ENCODE data around the gene PPHLN1. TPM values are rescaled to one million over a fixed set of nuclear protein-coding genes. Genes with fewer than 3 reads are reported as not detected.
A peak's percentile ranks its signal among the peaks of the same experiment; 100 is the strongest.

Gene PPHLN1
- total RNA-seq, 4 donors from 2014 or later: 42.7 to 57.1 (median 53.2) TPM

DNA sequence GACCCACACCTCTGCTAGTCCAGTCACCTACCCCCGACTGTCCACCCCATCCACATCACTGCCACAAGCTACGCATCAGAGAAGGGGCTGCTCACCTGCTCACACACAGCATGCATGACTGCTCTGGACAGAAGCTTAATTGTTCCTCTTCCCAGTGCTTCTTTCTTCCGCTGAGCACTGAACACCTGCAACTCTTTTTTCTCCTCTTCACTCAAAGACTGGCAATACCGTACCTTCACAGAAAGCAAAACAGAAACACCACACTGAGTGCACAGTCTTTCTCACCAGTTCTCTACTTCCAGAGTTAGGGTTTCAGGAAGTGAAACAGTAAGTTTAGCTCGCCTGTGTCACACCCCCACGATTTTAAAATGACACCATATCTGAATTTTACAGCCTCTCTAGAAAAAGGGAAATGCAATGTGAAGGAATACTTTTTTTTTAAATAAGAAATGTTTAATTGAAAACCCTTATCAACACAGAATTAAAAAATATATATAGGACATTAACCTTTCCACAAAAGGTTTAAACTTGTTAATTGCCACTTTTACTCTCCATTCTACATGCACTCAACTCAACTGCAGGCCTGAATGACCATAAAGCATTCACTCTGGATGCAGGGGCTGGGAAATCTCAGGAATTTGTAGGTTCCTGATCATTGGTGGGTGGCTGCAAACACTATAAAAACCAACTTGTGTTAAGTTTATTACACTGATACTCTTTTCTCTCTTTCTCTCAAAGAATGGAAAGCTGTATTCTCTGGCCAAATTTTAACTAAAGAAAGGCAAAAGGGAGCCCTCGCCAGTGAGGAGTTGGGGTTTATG, 143.6 kb downstream of the PPHLN1 start:
- TF ChIP-seq, protein P1, sequence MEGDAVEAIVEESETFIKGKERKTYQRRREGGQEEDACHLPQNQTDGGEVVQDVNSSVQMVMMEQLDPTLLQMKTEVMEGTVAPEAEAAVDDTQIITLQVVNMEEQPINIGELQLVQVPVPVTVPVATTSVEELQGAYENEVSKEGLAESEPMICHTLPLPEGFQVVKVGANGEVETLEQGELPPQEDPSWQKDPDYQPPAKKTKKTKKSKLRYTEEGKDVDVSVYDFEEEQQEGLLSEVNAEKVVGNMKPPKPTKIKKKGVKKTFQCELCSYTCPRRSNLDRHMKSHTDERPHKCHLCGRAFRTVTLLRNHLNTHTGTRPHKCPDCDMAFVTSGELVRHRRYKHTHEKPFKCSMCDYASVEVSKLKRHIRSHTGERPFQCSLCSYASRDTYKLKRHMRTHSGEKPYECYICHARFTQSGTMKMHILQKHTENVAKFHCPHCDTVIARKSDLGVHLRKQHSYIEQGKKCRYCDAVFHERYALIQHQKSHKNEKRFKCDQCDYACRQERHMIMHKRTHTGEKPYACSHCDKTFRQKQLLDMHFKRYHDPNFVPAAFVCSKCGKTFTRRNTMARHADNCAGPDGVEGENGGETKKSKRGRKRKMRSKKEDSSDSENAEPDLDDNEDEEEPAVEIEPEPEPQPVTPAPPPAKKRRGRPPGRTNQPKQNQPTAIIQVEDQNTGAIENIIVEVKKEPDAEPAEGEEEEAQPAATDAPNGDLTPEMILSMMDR (IDR thresholded peaks at IDR 0.05): no peak
- DNase-seq (ENCODE audit: low spot score) (no peak), ATAC-seq (ENCODE audit: low FRiP score) (no peak)

DNA sequence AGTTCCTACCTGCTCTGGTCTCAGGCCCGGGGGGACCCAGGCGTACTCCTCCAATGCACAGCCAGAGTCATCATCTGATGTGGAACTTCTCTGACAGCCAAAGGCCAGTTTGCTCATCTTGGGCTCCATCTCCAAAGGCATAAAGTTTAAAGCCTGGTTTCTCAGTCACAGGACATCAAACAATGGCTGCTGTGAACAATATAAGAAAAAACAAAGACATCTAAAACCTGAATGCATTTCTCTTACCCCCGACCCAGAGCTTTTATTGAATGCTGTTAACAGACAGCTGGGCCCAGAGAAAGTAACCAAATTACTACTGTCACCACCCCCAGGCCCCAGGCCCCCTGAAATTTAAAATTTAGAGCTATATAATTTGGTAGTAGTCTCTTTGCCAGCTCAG, 146.4 kb downstream of the PPHLN1 start:
- TF ChIP-seq, protein P1 (IDR thresholded peaks at IDR 0.05): no peak
- no peak for ATAC-seq (ENCODE audit: low FRiP score)
- no peak for DNase-seq (ENCODE audit: low spot score)

DNA sequence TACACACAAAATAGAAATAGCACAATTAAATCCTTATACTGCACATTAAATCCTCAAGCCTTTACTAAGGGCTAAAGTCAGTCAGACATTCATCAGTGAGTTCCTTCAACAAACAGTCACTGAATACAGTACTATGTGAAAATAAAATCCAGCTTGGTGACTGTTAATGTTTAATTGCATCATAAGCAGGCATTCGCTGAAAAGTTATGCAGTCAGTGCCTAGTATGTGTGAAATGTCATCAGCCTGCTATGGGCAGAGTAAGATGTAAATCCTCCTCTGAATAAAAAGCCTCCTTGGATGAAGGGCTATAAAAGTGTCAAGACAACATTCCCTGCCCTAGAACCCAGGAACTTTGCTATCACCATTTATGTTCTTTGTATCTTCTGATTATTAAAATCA, 147.2 kb downstream of the PPHLN1 start:
- peak; percentile 47 for ATAC-seq (ENCODE audit: low FRiP score)
- no peak for DNase-seq (ENCODE audit: low spot score)
- TF ChIP-seq, protein P1 (IDR thresholded peaks at IDR 0.05): no peak

DNA sequence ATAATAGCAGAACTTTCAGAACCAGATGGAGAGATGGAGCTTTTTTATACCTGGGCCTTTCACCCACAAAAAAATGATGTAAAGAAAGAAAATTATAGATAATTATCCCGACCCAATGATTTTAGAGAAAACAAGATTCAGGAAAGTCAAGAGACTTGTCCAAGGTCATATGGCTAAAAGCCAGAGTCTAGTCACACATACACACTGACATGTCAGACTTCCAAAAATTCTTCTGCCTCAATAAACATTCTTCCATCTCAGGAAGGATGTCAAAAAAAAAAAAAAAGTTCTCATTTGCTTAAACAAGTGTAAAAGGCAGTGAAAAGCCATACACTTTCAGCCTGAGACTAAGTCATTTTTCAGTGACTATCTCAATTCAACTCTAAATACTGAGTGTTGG, 147.6 kb downstream of the PPHLN1 start:
- ATAC-seq (ENCODE audit: low FRiP score) (no peak), DNase-seq (ENCODE audit: low spot score) (no peak)
- TF ChIP-seq, protein P1 (IDR thresholded peaks at IDR 0.05): no peak

DNA sequence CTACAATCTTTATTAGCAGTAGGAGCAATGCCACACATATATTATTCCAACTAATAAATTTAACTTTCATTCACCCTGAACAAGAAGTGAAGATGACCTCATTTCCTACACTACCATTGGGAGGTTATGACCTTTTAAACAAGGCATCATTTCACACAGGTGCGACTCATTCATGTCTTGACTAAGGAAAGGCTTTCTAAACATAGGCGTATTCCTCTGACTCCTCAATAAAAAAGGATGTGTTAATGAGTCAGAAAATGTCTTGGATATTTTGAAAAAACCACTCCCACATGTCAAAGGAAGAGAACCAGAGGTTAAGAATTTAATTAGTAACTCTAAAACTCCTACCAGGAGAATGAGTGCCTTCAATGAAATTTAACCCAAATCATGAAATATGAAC, 148.4 kb downstream of the PPHLN1 start:
- ATAC-seq (ENCODE audit: low FRiP score) (peak; percentile 91), DNase-seq (ENCODE audit: low spot score) (no peak)
- TF ChIP-seq, protein P1 (IDR thresholded peaks at IDR 0.05): no peak

- TF ChIP-seq, protein P1 (IDR thresholded peaks at IDR 0.05): no peak
- DNase-seq (ENCODE audit: low spot score): no peak
- ATAC-seq (ENCODE audit: low FRiP score): no peak
These were observed 149.1 kb downstream of the PPHLN1 start for GRCh38 chr12:42475106-42475505.

- no peak for DNase-seq (ENCODE audit: low spot score)
- TF ChIP-seq, protein P1 (IDR thresholded peaks at IDR 0.05): no peak
- ATAC-seq (ENCODE audit: low FRiP score): no peak
These were observed 152.0 kb downstream of the PPHLN1 start for GRCh38 chr12:42477941-42478340.

All from omental fat pad (tissue), 4 donors.